Right hindlimb (tissue), 1 donor: ENCODE measurements around the gene NLRC5.
"Not testable (repeated sequence)": the region's sequence is repeated elsewhere in the genome, so short reads cannot be mapped to it uniquely, and the experiment has no call there.

Source experiments
- DNase-seq: peaks from one replicate; pipeline ENCODE4 v3.0.0-alpha.2; 2018

NLRC5 gene

DNA sequence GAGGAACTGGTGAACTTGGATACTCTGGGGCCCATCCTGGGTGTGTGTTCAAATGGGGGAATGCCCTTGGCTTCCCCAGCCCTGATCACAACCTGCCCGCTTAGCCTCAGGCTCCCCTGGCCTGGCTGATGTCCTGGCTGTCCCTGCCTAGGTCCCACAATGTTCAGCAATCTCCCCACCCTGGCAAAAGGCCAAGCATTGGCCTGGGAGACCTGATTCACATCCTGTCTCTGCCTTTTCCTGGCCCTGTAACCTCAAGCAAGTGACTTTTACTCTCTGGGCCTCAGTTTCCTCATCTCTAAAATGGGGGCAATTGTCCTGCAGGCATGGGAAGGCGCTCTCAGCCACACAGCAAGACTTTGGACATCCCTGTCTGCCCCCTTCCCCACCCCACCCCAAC lies 117.4 kb downstream of the NLRC5 start:
- no peak for DNase-seq

DNA sequence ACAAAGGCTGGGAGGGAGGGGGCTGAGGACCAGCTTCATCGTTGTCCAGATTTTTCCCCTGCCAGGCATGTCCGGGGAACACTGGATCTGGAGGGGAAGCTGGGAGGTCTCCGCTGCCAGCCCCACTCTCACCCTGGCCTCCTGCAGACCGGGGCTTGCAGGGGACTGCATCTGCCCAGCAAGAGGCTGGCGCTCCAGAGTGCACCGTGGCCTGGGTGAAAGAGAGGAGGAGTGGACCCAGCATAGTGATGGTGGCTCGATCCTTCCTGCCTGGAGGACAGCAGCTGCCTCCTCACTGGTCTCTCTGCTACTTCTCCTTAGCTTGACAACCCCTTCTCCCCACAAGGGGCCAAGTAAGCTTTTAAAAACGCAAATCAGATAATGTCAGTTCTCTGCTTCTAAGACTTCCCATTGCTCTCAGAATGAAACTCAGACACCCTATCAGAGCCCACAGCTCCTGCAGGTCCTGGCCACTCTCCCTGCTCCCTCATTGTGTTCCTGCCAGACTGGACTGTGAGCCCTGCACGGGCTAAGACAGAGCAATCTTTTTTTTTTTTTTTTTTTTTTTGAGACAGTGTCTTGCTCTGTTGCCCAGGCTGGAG lies 118.1 kb downstream of the NLRC5 start:
- no peak for DNase-seq

DNA sequence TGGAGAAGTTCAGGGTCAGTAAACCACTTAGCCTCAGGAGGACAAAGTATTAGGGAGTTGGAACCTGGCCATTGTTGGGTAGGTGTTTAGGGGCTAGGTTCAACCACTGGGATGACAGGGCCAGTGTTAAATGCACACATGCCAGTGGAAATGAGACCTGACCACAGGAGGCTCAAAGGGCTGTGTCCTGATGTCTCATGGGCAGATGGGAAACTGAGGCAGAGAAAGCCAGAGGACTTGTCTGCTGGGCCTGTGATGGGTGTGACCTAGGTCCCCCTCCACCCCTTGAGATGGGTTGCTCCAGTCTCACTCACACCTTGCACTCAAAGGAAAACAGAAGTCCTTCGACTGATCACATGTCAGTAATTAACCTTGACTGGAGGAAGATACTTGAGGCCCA lies 119.1 kb downstream of the NLRC5 start:
- DNase-seq: no peak

DNA sequence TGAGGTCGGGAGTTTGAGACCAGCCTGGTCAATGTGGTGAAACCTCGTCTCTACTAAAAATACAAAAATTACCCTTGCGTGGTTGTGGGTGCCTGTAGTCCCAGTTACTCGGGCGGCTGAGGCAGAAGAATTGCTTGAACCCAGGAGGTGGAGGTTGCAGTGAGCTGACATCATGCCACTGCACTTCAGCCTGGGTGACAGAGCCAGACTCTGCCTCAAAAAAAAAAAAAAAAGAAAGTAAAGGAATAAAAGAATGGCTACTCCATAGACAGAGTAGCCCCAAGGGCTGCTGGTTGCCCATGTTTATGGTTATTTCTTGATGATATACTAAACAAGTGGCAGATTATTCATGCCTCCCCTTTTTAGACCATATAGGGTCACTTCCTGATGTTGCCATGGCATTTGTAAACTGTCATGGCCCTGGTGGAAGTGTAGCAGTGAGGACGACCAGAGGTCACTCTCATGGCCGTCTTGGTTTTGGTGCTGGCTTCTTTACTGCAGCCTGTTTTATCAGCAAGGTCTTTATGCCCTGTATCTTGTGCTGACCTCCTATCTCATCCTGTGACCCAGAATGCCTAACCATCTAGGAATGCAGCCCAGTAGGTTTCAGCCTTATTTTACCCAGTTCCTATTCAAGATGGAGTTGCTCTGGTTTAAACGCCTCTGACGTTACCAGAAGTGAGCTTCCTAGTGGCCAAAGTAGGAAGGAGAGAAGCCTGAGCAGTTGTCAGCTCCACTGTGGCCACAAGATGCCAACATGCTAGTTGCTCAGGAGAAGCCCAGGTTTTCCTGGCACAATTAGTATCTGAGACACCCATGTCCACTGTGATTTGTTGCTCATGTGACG lies 120.1 kb downstream of the NLRC5 start:
- DNase-seq: not testable (repeated sequence)

DNA sequence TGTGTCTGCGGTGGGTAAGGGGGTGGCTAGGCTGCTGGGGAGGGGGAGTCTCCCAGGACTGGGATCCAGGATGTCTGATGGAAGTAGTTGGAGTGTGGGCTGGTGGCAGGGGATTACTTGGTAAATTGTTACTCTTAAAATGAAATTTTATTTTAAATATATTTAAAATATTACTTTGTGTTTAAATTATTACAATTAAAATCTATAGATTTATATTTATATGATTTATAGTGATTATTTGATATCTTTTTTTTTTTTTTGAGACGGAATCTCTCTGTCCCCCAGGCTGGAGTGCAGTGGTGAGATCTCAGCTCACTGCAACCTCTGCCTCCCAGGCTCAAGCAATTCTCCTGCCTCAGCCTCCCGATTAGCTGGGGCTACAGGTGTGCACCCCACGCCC lies 121.6 kb downstream of the NLRC5 start:
- no peak for DNase-seq

DNA sequence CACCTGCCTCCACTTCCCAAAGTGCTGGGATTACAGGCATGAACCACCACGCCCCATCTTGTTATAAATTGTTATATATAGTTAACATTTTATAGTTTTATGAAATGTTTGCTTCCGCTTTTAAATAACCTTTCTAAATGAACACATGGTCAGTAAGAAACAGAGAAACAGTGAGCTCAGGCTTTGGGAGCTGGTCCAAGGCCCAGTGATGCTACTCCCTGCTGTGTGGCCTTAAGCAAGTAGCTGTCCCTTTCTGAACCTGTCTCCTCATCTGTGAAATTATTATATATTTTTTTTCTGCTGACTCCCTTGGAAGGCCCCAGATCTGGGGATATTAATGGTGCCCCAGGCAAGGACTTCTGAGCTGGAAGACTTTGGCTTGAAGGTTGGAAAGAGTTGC lies 122.1 kb downstream of the NLRC5 start:
- DNase-seq: no peak

DNA sequence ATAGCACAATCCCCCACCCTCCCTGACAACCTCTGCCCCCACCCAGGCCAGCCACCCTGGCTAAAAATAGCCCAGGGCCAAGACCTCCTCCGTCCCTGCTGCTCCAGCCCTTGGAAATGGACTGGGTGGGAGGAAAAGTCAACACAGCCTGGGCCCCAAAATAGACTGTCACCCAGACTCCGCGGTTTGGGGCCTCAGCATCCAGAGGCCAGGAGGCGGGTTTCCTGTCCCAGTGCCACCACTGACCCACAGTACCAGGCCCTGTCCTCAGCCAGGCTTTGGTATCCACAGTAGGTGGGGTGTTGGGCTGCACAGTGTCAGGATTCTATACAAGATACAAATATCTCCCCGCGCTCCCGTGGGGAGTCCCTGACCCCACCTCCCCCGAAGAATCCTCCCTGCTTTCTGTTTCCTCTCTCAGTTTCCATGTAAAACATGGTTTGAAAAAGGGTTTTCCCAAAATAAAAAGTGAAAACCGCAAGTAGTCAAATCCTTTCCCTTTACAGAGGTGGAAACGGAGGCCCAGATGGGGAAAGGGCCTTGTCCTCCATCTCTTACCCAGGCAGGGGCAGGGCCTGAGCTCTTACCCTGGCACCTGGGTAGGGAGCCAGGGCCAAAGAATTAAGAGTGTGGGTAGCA lies 123.2 kb downstream of the NLRC5 start:
- DNase-seq: peak; percentile 65

DNA sequence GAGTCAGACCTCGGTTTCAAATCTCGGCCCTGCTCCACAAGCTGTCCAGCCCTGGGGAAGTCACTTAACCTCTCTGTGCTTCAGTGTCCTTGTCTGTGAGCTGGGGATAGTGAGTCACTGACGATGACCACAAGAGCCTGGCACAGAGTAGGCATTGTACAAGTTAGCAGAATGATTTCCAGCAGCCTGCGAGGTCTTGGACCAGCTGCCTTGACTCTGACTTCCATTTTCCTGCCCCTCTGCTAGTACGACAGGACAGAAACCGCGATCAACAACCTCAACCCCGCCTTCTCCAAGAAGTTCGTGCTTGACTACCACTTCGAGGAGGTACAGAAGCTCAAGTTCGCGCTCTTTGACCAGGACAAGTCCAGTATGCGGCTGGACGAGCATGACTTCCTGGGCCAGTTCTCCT lies 123.7 kb downstream of the NLRC5 start:
- no peak for DNase-seq

DNA sequence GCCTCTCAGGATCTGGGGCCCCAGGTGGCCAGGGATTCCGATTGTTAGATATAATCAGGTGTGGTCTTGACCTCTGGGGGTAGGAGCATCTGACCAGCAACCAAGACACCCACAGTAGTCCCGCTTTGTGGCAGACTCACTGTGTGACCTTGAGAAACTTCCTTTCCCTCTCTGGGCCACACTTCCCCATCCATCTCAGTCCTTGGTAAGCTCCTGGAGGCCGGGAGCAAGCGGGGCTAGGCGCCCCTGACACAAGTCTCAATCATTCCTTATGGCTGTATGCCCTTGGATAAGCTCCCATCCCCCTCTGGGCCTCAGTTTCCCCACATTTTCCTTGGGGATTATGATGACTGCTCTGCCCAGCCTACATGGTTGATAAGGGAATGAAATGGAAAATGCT lies 124.3 kb downstream of the NLRC5 start:
- DNase-seq: no peak

DNA sequence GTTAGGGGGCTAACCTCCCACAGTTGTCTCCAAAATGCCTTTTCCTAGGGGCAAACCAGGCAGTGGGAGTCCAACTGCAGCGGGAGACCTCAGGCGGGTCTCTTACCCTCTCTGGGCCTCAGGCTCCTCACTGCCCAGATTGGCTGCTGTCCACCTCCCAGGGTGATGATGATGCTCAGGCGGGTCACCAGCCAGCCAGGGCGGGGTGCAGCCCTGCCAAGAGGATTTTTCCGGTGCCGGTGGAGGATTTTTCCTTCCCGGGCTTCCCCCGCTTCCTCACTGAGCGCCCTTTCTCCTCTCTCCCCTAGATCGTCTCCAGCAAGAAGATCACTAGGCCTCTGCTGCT lies 125.8 kb downstream of the NLRC5 start:
- DNase-seq: peak; percentile 60

DNA sequence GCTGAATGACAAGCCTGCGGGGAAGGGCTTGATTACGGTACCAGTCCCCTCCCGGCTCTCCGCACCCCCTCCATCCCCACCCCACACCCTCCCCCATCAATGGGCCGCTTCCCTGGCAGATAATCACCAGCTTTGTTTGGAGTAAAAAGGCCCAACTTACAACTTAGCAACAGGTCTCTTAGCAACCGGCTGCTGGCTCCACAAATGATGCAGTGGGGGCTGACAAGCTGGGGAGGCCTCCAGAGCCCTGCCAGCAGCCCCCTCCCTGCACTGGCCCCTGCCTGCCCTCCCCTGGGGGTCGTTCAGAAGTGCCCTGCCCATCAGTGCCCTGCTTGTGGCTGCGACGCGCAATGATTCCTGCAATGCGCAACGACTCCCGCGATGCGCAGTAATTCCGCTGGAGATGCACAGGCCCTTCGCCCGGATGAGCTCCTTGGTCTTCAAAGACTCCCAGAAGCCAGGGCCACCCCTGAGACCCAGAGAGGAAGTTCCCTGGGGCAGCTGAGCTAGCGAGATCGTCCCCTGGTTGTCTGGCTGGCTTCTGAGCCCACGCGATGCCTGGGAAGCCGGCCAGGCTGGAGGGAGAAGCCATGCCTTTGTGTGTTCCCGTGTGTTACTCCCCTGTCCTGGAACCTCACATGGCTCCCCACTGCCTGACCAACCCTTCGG lies 126.3 kb downstream of the NLRC5 start:
- peak; percentile 78 for DNase-seq

DNA sequence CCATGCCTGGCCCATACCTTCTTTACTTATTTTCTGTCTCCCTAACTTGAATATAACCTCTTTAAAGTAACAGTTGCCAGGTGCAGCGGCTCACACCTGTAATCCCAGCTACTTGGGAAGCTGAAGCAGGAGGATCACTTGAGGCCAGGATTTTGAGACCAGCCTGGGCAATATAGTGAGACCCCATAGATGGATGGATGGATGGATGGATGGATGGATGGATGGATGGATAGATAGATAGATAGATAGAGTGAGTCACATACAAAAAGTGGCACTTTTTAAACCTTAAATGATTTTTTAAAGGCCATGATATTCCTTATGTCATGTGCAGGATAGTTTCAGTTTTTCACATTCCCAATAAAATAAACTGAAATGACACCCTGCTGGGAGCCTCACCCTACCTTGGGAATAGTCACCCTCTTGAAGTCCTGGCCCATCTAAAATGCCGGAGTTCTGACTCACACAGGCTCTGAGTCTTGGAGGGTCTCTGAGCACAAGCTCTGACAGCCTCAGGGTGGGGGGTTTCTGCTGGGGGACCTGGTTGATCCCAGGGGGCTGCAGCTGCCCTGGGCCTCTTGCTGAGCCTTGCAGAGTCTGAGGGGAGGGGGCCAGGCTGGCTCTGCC lies 129.2 kb downstream of the NLRC5 start:
- DNase-seq: no peak

DNA sequence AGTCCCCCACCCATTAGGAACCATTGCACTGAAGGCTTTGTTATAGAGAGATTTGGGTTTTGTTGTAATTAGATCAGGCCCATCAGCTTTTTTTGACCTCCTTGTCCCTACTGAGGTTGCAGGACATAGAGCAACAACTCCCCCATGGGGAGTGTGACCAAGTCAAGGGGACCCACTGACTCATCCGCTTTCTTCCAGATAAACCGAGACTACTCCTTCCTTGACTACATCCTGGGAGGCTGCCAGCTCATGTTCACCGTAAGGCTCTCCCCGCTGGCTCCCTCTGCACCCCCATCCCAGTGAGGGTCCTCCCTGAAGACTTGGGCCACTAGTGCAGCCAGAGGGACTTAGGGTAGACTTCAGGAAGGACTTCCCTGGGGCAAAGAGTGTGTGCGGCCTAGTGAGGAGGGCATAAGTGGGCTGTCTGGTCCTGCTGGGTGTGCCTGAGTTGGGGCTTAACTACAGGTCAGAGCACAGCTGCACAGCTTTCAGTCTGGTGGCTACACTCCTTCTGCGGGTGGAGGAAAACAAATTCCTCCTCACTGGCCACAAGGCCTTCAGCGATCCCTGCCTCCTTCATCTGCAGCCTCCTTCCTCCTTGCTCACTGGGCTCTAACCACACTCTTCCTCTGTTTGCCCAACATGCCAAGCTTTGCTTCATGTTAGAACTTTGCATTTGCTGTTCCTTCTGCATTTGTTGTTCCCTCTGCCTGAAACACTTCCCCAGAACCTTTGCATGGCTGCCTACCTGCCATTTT lies 134.0 kb downstream of the NLRC5 start:
- no peak for DNase-seq

DNA sequence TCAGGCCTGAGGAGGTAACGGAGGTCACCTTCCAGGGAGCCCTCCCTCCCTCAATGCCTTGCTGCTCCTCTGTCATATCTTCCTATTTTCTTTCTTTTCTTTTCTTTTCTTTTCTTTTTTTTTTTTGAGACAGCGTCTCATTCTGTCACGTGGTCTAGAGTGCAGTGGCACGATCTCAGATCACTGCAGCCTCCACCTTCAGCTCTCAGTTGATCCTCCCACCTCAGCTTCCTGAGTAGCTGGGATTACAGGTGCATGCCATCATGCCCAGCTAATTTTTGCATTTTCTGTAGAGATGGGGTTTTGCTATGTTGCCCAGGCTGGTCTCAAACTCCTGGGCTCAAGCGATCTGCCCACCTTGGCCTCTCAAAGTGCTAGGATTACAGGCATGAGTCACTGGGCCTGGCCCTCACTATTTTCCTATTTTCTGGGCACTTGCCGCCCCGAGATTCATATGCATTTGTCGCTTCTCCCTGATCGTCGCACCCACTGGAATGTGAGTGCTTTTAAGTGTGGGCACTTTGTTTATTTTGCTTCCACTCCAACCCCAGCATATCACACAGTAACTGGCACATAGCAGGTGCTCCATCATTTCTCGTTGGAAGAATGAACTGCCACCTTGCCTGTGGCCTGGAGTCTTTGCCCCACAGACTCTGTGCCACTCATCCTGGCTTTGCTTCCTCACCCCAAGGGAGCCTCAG lies 134.8 kb downstream of the NLRC5 start:
- DNase-seq: no peak

DNA sequence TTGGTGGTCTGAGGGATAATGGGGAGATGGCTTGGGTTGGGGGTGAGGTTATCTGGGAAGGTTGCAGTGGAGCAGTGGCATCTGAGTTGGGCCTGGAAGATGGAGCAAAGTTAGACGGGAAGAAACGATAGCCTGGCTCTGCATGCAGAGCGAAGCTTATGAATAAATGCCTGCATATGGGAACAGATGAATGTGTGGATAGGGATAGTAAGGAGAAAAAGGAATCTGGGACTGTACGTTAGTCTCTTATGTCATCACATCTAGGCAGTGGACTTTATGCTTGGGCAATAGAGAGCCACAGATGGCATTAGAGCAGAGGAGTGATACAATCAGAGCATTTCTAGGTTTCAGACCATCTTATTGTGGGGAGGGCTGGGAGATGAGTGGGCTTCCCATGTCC lies 136.0 kb downstream of the NLRC5 start:
- no peak for DNase-seq

DNA sequence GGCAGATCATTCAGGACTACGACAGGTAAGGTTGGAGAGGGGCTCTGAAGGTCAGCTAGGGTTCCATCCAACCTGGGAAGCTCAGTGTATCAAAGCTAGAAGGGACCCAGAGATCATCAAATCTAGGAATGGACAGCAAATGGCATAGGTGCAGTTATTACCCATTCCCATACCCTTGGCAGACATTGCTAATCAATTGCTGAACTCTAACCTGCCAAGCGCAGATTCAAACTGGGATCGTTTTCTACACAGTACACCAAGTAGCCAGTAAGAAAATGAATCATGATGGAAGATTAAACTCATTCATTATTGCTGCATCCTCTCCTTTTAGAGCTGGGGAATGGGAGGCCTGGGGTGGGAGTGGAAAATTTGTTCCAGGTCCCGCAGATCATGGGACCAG lies 136.6 kb downstream of the NLRC5 start:
- no peak for DNase-seq

DNA sequence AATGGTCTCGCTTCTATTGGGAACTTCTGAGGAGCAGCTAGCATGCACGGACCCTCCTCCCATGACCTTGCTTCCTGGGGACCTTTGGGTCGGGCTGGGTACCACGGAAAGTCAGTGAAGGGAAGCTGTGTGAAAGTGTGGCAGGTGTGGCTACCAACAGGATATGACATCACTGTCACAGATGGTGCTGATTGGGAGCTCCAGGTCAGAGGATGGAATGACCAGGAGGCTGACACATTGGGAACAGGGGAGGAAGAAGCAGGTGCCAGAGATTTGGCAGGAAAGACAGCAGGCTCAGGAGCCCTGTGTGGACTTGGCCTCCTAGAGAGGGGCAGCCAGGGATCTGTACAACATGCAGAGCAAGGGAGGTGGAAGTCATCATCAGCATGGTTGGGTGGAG lies 137.1 kb downstream of the NLRC5 start:
- no peak for DNase-seq

DNA sequence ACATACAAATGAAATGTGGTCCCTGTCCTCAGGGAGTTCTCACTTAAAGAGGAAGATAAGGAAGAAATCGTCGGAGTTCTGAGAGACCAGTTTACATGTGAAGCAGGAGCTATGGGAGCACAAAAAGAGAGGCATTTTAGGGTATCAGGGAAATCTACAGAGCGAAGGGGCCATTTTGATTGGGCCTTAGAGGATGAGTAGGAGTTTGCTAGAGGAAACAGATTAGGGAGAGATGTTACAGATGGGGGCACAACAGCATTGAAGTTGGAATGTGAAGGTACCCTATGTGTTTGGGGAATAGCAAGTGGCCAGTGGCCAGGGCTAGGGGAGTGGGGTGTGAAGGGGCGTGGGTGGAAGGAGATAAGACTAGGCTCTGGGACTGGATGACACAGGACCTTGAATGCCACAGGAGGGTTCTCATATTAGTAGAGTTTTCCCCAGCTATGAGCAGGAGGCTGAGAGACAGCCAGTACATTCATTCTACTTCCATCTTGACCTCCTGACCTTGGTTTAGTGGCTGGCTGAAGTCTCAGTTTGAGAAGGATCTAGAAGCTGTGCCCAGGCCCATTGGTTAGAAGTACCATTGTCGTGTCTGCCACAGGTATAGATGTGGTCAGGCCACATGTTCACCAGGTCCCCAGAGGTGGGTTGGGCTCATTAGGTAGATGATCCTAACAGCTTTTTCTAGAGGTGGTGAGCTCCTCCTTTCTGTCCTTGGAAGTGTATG lies 137.8 kb downstream of the NLRC5 start:
- DNase-seq: no peak

DNA sequence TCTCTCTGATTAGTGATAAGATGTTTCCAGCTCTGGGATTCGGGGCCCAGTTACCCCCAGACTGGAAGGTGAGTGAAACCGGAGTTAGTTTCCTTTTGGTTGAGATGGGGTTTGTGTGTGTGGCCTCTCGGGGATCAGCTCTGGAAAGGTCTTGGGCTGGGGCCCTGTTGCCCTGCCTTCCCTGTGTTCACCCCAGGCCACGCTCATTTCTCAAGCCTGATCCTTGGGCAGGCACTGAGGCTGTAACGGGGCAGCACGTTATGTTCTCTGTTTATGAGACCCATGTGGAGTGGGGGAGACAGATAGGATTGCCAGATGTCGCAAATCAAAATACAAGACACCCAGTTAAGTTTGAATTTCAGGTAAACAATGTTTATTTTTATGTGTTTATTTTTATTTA lies 138.5 kb downstream of the NLRC5 start:
- DNase-seq: no peak

DNA sequence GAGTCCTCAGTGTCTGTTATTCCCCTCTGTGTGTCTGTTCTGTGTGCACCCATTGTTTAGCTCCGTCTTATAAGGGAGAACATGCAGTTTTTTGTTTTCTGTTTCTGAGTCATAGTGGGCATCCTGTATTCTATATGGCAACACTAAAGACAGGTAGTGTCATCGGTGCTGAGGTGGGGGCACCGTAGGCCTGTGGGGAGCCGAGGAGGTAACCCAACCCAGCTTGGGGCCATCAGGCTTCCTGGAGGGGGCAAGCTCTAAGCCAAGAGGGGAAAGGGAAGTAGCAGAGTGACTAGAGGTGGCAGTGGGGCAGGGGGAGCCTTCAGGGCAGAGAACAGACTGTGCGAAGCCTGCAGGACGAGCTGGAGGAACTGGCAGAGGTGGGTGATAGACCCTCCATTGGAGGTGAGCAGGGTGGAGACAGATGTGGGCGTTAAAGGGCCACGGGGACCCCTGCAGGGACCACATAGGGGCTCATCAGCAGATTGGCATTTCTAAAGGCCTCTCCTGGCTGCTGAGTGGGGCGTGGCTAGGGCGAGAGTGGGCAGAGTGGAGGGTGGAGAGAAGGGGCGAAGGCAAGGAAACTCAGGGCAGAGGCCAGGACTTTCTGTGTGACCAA lies 139.5 kb downstream of the NLRC5 start:
- no peak for DNase-seq

DNA sequence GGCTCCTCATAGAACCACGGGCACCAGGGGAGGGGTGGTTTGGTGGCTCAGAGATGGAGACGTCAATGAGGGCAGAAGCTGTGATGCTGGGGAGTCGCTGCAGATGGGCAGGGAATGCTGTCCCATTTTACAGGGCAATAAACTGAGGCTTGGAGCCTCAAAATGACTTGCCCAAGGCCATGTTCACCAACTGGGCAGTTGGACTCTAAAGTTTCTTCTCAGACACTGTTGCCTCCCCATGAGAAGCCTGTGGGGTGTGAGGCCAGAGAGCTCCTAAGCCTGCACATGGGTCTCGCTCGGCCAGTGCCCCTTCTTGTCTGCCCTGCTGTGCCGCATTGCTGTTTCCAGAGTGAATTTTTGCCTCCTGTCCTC lies 141.6 kb downstream of the NLRC5 start:
- no peak for DNase-seq
